ENCODE measurements around the gene HDC.

Gene HDC, protein sequence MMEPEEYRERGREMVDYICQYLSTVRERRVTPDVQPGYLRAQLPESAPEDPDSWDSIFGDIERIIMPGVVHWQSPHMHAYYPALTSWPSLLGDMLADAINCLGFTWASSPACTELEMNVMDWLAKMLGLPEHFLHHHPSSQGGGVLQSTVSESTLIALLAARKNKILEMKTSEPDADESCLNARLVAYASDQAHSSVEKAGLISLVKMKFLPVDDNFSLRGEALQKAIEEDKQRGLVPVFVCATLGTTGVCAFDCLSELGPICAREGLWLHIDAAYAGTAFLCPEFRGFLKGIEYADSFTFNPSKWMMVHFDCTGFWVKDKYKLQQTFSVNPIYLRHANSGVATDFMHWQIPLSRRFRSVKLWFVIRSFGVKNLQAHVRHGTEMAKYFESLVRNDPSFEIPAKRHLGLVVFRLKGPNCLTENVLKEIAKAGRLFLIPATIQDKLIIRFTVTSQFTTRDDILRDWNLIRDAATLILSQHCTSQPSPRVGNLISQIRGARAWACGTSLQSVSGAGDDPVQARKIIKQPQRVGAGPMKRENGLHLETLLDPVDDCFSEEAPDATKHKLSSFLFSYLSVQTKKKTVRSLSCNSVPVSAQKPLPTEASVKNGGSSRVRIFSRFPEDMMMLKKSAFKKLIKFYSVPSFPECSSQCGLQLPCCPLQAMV

DNA sequence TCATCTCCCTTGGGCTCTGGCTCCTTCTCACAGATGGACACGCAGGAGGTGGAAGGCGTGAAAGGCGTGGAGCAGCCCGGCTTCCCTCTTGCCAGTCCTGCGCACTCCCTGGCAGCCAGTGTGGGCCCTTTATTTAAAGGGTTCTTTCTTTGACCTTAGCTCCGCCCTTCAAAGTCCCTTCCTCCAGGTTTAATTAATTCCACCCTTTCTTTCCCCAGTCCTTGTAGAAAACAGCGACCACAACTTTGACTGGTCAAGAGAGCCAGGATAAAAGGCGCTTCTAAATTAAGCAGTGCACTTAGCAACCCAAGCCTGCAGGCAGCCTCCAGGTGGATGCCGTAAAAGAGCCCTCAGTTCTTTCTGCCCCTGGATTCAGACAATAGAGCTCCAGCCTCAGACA is at the start of gene HDC:
Gene HDC, minus strand, starts transcription at position 107 of the 400 bp plus-strand sequence. Its CDS starts 103 bp downstream, at position 4.
- DNase-seq: no peak

GRCh38 chr15:50312636-50313035 is 47.1 kb upstream of the HDC start:
- DNase-seq: no peak

GRCh38 chr15:50307799-50308198 is 42.3 kb upstream of the HDC start:
- DNase-seq: no peak

DNA sequence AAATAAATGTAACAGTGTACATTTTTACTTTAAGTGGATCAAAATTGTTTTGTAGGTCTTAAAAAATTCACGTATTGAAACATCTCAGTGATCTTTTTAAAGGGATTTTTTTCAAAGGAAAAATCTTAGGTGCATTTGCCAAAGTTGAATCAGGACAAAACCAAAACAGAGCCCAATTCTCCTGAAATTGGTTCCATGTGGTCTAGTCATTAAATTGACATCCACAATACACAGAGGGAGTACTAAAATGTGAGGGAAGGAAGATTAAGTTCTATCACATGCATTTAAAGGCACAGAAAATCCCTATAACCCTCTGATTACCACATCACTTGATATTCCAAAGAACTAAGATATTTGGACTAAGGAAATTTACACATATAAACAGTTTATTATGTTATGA is 39.3 kb upstream of the HDC start:
- DNase-seq: no peak

DNA sequence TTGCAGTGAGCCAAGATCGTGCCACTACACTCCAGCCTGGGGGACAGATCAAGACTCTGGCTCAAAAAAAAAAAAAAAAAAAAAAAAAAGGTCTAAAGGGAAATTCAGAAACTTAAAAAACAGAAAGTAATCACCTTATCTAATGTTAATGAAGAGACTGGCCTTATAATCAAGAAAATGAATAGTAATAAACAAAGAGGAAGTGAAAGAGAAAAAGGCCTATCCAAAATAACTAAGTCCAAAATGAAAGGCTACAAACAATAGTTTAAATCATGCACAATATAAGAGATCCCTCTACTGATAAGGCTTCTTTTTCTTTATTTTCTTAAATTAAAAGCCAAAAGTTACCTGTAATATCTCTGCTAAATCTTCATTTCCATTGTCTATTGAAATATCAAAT is 37.1 kb upstream of the HDC start:
- no peak for DNase-seq

GRCh38 chr15:50298340-50298739 is 32.8 kb upstream of the HDC start:
- no peak for DNase-seq

DNA sequence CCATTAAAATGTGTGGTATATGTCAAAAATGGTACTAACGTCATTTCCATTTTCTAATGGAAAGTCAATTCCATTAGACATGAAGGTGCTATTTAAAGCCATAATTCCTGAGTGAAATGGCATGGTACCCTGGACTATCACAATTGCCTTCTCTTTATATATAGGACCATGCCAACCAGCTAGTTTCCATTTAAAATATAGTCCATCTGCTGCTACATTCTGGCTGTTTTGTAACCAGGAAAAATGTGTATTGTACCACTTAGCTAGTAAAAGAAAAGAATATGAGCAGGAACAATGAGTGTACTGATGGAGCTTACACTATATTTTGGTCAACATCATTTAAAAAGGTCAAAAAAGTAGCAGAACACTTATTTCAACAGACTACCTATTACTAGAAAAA is 30.4 kb upstream of the HDC start:
- DNase-seq: no peak

DNA sequence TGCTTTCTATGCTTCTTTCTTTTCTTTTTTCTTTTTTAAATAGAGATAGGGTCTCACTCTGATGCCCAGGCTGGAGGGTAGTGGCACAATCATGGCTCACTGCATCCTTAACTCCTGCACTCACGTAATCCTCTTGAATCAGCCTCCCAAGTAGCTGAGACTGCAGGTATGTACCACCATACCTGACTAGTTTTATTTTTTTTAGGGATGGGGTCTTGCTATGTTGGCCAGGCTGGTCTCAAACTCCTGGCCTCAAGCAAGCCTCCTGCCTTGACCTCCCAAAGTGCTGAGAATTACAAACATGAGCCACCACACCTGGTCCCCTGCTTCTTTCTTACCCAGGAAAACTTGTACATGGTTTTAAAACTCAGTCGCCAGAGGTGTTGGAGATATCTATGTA is 24.2 kb upstream of the HDC start:
- no peak for DNase-seq

- DNase-seq: no peak
Measured at GRCh38 chr15:50287324-50288116, 22.0 kb upstream of the HDC start.

GRCh38 chr15:50281427-50281826 is 15.9 kb upstream of the HDC start:
- no peak for DNase-seq

- no peak for DNase-seq
Measured at GRCh38 chr15:50280271-50280670, 14.7 kb upstream of the HDC start.

DNA sequence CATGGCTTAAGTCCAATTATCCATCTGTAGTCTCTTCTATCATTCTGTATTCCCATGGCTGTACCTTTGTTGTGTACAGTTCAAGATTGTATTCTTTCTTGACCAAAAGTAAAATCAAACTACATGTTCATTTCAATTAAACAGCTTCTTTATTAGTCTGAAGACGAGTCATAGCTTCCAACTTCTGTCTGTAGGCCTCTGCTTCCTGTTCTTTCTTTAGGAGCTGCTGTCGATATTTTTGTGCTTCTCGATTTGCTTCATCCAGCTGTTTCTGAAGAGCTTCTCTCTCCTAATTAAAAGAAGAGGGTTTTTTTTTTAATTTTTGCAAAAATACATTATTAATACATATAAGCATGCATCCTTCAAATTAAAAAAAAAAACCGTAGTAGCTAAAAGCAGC is 13.0 kb upstream of the HDC start:
- no peak for DNase-seq

GRCh38 chr15:50277370-50277769 is 11.8 kb upstream of the HDC start:
- peak; percentile 43 for DNase-seq

- DNase-seq: no peak
Measured at GRCh38 chr15:50275908-50276307, 10.4 kb upstream of the HDC start.

GRCh38 chr15:50275091-50275490 is 9.6 kb upstream of the HDC start:
- DNase-seq: no peak

GRCh38 chr15:50267577-50267976 is 2.1 kb upstream of the HDC start:
- no peak for DNase-seq

DNA sequence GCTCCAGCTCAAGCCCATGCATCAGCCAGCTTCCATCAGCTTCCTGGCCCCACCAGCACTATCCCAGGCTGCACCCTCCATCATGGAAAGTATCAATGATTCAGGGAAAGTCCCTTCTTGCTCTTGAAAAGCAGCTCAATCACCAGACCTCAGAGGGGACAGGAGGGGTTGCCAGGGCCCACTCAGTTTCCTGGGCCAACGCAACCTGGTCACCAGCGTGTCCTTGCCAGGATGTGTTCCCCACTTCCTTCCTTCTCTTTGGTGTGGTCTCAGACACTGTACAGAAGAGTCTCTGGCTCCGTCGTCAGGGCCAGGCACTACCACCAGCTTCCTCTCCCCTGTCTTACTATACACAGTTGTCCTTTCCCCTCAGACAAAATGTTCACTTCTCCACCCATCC is 3.0 kb downstream of the HDC start:
- DNase-seq: peak; percentile 34

GRCh38 chr15:50261981-50262380 is 3.5 kb downstream of the HDC start:
- peak; percentile 6 for DNase-seq

GRCh38 chr15:50260969-50261496 is 4.5 kb downstream of the HDC start:
- peak; percentile 63 for DNase-seq

GRCh38 chr15:50259276-50259675 is 6.2 kb downstream of the HDC start:
- peak; percentile 60 for DNase-seq

- DNase-seq: peak; percentile 76
Measured at GRCh38 chr15:50257924-50258323, 7.6 kb downstream of the HDC start.

DNA sequence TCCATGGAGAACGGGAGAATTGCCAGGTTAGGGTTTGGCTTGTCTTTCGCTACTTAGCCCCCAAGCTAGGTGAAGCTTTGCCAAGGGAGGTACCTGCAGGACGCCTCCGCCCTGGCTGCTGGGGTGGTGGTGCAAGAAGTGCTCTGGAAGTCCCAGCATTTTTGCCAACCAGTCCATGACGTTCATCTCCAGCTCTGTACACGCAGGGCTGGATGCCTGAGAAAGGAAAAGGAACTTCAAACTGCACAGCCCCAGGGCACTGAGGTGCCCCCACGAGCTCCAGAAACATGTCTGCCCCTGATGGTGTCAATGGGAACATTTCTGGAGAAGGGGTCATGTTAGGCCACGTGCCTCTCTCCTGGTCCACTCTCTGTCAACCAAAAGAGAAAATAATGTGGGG is 8.2 kb downstream of the HDC start:
- no peak for DNase-seq
